Measurements from ENCODE around the gene PIK3AP1. TPM values are rescaled to one million over a fixed set of nuclear protein-coding genes. Genes with fewer than 3 reads are reported as not detected.
"Not testable (repeated sequence)": the region's sequence is repeated elsewhere in the genome, so short reads cannot be mapped to it uniquely, and the experiment has no call there.

PIK3AP1 gene
- total and polyA plus RNA-seq, 10 donors, result 59.8 to 256 (median 183) TPM

DNA sequence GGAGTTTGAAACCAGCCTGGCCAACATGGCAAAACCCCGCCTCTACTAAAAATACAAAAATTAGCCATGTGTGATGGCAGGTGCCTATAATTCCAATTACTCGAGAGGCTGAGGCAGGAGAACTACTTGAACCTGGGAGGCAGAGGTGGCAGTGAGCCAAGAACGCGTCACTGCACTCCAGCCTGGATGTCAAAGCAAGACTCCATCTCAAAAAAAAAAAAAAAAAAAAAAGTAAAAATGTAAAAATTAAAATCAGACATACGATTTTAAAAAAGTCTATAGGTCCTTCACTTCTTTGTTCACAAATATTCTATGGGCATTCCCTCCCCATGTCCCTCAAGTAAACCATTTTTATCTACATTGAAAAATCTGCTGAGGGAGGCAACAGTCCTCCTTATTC, 171.7 kb downstream of the PIK3AP1 start:
- H3K4me3 ChIP-seq, result no peak overlapping the region
- no peak for DNase-seq
- 83 to 93% (median 90%) methylated on average over 5 of the region's 5 CpGs for WGBS, 5 donors

DNA sequence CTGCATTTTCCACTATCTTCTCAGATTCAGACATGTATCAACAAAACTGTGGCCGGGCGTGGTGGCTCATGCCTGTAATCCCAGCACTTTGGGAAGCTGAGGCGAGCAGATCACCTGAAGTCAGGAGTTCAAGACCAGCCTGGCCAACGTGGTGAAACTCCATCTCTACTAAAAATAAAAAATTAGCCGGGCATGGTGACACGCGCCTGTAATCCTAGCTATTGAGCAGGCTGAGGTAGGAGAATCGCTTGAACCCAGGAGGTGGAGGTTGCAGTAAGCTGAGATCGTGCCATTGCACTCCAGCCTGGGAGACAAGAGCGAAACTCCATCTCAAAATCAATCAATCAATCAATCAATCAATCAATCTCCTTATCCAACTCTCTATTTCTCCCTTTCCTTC, 174.8 kb downstream of the PIK3AP1 start:
- whole genome bisulfite sequencing, 5 donors, result 94 to 97% (median 97%) methylated on average over 10 of the region's 10 CpGs
- H3K4me3 ChIP-seq; H3K4me1 ChIP-seq; H3K27me3 ChIP-seq (replicated peaks in 1 of 7); intact Hi-C loops (cut with DNase I; ENCODE audit: low total_unique reads); H3K9me3 ChIP-seq; DNase-seq; H3K27ac ChIP-seq: not testable (repeated sequence)
- H3K36me3 ChIP-seq, result peaks cover 0 to 100% (median 59%) of the 10 kb centered on the region in 6 donors

More for the DNA sequence above, 171.7 kb downstream of the PIK3AP1 start:
- H3K9me3 ChIP-seq, result no peaks in the 10 kb centered on the region
- no peaks in the 10 kb centered on the region for H3K27me3 ChIP-seq (replicated peaks in 1 of 7)
- TF ChIP-seq POLR2A (IDR thresholded peaks at IDR 0.05) (no peak), POLR2AphosphoS5 (IDR thresholded peaks at IDR 0.05) (no peak)
- TF ChIP-seq, protein P1, sequence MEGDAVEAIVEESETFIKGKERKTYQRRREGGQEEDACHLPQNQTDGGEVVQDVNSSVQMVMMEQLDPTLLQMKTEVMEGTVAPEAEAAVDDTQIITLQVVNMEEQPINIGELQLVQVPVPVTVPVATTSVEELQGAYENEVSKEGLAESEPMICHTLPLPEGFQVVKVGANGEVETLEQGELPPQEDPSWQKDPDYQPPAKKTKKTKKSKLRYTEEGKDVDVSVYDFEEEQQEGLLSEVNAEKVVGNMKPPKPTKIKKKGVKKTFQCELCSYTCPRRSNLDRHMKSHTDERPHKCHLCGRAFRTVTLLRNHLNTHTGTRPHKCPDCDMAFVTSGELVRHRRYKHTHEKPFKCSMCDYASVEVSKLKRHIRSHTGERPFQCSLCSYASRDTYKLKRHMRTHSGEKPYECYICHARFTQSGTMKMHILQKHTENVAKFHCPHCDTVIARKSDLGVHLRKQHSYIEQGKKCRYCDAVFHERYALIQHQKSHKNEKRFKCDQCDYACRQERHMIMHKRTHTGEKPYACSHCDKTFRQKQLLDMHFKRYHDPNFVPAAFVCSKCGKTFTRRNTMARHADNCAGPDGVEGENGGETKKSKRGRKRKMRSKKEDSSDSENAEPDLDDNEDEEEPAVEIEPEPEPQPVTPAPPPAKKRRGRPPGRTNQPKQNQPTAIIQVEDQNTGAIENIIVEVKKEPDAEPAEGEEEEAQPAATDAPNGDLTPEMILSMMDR (IDR thresholded peaks at IDR 0.05 in 8 of 11, conservative IDR thresholded peaks at IDR 0.05 in 3 of 11), result no peak
- no peaks in the 10 kb centered on the region for H3K4me1 ChIP-seq
- no peak overlapping the region for H3K27ac ChIP-seq
- peaks cover 3 to 100% (median 56%) of the 10 kb centered on the region in 6 donors for H3K36me3 ChIP-seq
- intact Hi-C loops (cut with DNase I; ENCODE audit: low total_unique reads), result no loop called here

Small RNAs within 50 kb of the gene (small RNA-seq; reads per million reads assigned to genes)
- gene RNA5SP324, result 0 reads per million in 4 donors
- gene RNU6-1274P, result 0 reads per million in 4 donors

Other genes starting within 250 kb of the PIK3AP1 start
- under 1 TPM; 0.26 to 0.75 (median 0.34) TPM for gene TLL2, start 206.6 kb downstream of the PIK3AP1 start, total RNA-seq
- gene TLL2, start 206.6 kb downstream of the PIK3AP1 start, polyA plus RNA-seq, result under 1 TPM; 0.23 to 0.46 (median 0.35) TPM
- gene TM9SF3, start 133.5 kb downstream of the PIK3AP1 start, total RNA-seq, result 100 to 1,000 TPM in 1 of 7 donors, 10 to 100 TPM in 6; 65.7 to 107 (median 81.8) TPM
- 10 to 100 TPM; 13.2 to 18.4 (median 18.3) TPM for gene TM9SF3, start 133.5 kb downstream of the PIK3AP1 start, polyA plus RNA-seq
- 100 to 1,000 TPM in 1 of 7 donors, 10 to 100 TPM in 6; 43.1 to 105 (median 51.1) TPM for gene LCOR, start 111.8 kb upstream of the PIK3AP1 start, total RNA-seq
- 1 to 10 TPM; 2.2 to 3.9 (median 2.4) TPM for gene LCOR, start 111.8 kb upstream of the PIK3AP1 start, polyA plus RNA-seq